Uterus (tissue), 2 donors: ENCODE data around the gene FAM83D.

Experiments
- POLR2A ChIP-seq, 2 donors: fragments of 450-650 bp; IDR thresholded peaks; one replicate each; pipeline ENCODE4 v1.6.1; 2016; ENCODE audit warnings: antibody characterized with exemption in 2 of 2, mild to moderate bottlenecking in 1 of 2, moderate library complexity in 1 of 2
- TF ChIP-seq, protein P1 (sequence below), 4 experiments: fragments of 200-600 bp in 2 of 4; fragments of 450-650 bp in 2 of 4; sonication (generic) in 2 of 4; IDR thresholded peaks; one replicate each; pipeline ENCODE4 v1.5.1; 2016 to 2019; ENCODE audit warnings: antibody characterized with exemption in 4 of 4, mild to moderate bottlenecking in 2 of 4, moderate library complexity in 1 of 4

DNA sequence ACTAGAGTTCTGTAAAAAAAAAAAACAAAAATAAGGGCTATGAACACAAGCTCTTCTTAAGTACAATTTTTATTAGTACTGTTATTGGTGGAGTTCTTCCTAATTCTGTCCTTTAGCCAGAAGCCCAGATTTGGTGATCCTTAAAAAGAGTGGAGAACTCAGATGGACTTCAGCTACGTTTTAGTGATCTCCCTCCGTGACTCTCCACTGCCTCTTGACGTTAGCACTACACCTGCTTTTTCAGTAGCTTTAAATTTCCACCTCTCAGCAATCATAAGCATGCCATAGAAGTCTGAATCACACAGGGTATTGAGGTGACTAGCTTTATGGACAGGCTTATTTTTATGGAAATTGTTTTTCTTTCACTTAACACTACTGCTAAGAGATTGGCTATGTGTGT is 53.6 kb downstream of the FAM83D start:
- TF ChIP-seq, protein P1, sequence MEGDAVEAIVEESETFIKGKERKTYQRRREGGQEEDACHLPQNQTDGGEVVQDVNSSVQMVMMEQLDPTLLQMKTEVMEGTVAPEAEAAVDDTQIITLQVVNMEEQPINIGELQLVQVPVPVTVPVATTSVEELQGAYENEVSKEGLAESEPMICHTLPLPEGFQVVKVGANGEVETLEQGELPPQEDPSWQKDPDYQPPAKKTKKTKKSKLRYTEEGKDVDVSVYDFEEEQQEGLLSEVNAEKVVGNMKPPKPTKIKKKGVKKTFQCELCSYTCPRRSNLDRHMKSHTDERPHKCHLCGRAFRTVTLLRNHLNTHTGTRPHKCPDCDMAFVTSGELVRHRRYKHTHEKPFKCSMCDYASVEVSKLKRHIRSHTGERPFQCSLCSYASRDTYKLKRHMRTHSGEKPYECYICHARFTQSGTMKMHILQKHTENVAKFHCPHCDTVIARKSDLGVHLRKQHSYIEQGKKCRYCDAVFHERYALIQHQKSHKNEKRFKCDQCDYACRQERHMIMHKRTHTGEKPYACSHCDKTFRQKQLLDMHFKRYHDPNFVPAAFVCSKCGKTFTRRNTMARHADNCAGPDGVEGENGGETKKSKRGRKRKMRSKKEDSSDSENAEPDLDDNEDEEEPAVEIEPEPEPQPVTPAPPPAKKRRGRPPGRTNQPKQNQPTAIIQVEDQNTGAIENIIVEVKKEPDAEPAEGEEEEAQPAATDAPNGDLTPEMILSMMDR (IDR thresholded peaks at IDR 0.05), result no peak
- TF ChIP-seq POLR2A (IDR thresholded peaks at IDR 0.05), result no peak
